Measurements from ENCODE around the gene TESK1. TPM values are rescaled to one million over a fixed set of nuclear protein-coding genes. Genes with fewer than 3 reads are reported as not detected.

TESK1 gene
- total RNA-seq, 3 donors from 2014 or later, result 26.5 to 50.4 (median 33.8) TPM

DNA sequence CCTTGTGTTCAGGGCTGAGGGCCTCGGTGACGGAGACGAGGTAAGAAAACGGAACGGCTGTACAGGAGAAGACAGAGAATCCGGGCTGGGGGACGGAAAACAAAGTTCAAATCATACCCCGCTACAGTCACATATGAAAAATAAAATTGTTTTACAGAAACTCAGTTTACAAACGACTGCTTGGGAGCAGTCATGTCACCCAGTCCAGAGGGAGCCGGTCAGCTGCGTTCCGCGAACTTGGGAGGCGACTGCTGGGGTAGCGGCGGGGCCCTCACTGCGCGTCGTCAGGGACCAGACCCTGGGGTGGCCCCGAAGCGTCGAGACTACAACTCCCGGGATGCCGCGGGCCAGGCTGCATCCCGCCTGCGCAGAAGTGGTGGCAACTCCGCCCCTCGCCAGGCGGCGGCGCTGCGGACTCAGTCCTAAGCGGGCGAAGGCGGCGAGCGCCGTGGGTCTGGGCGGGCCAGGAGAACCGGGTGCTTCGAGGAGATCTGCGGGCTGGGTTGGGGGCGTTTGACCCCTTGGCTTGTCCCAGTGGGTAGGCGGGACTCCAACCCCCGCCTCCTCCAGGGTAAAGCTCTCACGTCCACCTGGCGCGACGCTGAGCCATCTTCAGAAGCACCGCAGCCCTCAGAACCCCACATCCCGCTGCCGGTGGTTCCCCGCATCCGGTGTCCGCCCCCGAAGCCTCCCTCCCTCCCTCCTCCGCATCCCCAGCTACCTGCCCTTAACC, 41.6 kb downstream of the TESK1 start:
- intact Hi-C loops (cut with DNase I; ENCODE audit: low total_unique reads), result no loop called here
- TF ChIP-seq POLR2A (IDR thresholded peaks at IDR 0.05) (peak; percentile 63), POLR2AphosphoS5 (IDR thresholded peaks at IDR 0.05) (peak; percentile 88 to 93 (median 89))
- TF ChIP-seq, protein P1, sequence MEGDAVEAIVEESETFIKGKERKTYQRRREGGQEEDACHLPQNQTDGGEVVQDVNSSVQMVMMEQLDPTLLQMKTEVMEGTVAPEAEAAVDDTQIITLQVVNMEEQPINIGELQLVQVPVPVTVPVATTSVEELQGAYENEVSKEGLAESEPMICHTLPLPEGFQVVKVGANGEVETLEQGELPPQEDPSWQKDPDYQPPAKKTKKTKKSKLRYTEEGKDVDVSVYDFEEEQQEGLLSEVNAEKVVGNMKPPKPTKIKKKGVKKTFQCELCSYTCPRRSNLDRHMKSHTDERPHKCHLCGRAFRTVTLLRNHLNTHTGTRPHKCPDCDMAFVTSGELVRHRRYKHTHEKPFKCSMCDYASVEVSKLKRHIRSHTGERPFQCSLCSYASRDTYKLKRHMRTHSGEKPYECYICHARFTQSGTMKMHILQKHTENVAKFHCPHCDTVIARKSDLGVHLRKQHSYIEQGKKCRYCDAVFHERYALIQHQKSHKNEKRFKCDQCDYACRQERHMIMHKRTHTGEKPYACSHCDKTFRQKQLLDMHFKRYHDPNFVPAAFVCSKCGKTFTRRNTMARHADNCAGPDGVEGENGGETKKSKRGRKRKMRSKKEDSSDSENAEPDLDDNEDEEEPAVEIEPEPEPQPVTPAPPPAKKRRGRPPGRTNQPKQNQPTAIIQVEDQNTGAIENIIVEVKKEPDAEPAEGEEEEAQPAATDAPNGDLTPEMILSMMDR (IDR thresholded peaks at IDR 0.05), result peak; percentile 88 to 95 (median 95)
- Histone ChIP-seq H3K4me3 (peak overlapping the region; percentile 52 to 79 (median 63)), H3K27ac (peak overlapping the region; percentile 94 to 95), H3K36me3 (no peaks in the 10 kb centered on the region), H3K9me3 (no peaks in the 10 kb centered on the region), H3K27me3 (no peaks in the 10 kb centered on the region), H3K4me1 (no peaks in the 10 kb centered on the region)
- peak; percentile 92 to 94 for DNase-seq (ENCODE audit: low spot score in 2 of 2)

DNA sequence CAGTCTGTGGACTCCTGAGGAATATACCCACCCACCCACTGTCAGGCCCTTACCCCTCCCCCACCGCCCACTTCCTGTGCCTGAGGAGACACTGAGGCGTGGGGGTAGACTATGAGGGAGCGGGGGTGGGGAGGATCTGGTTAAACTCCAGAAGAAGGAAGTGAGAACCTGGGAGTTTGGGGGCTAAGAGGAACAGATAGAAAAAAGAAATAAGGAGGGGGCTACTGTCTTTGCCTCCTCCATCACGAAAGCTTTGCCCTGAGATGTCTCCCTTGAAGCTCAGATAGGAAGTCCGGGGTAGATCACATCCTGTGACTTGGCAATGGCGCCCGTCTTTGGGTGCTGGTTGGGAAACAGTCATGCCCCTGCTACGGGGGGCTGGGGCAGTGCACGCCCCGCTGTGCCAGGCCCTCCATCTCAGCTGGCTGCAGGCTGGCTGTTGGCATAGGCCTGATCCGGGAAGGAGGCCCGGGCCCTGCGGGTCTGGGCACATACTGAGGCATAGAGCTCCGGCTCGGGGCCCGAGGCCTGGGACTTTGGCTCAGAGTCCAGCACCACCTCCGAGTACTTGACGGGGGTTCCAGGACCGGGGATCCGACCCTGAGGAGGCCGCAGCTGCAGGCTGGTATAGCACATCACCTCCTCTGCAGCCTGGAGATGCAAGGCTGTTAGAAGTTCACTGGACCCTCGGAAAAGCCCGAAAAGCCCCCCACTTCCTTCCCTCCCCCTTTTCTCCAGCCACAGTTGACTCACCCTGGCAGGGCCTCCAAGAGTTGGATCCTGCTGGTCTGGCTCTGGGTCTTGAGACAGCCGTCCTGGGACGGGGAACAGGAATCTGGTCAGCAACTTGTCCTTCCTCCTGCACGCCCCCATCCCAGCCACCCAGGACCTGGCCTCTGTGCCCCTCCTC, 44.6 kb downstream of the TESK1 start:
- Histone ChIP-seq H3K4me3 (peak overlapping the region in 2 of 3 donors; percentile 3 to 7), H3K36me3 (no peaks in the 10 kb centered on the region), H3K9me3 (no peaks in the 10 kb centered on the region), H3K4me1 (no peaks in the 10 kb centered on the region), H3K27me3 (no peaks in the 10 kb centered on the region), H3K27ac (peak overlapping the region in 1 of 2 donors; percentile 30)
- DNase-seq (ENCODE audit: low spot score in 2 of 2), result no peak
- TF ChIP-seq POLR2A (IDR thresholded peaks at IDR 0.05), result no peak
- TF ChIP-seq, protein P1 (IDR thresholded peaks at IDR 0.05), result no peak
- no peak for TF ChIP-seq POLR2AphosphoS5 (IDR thresholded peaks at IDR 0.05)
- intact Hi-C loops (cut with DNase I; ENCODE audit: low total_unique reads), result loop anchor here (5.0 kb wide), 1 partner anchor 42 kb away; the partner anchor contains the start of gene TESK1

GRCh38 chr9:35650341-35651158, 45.5 kb downstream of the TESK1 start, which contains the start of gene SIT1:
SIT1 (minus strand) TSS chr9:35650931; CDS start chr9:35650853, 78 bp downstream.
- H3K27ac ChIP-seq, result peak within 1 kb of the TSS; percentile 7 to 66
- no peaks in the 10 kb centered on the region for H3K27me3 ChIP-seq
- peak within 1 kb of the TSS in 2 of 3 donors; percentile 3 to 7 for H3K4me3 ChIP-seq
- TF ChIP-seq POLR2A (IDR thresholded peaks at IDR 0.05), result no peak
- no peak for TF ChIP-seq POLR2AphosphoS5 (IDR thresholded peaks at IDR 0.05)
- TF ChIP-seq, protein P1 (IDR thresholded peaks at IDR 0.05), result no peak
- intact Hi-C loops (cut with DNase I; ENCODE audit: low total_unique reads), result loop anchor here (5.0 kb wide), 1 partner anchor 43 kb away; the partner anchor contains the start of gene TESK1
- no peaks in the 10 kb centered on the region for H3K36me3 ChIP-seq
- DNase-seq (ENCODE audit: low spot score in 2 of 2), result no peak
- no peaks in the 10 kb centered on the region for H3K4me1 ChIP-seq
- no peaks in the 10 kb centered on the region for H3K9me3 ChIP-seq

- no peak overlapping the region for H3K27ac ChIP-seq
- H3K9me3 ChIP-seq, result no peaks in the 10 kb centered on the region
- intact Hi-C loops (cut with DNase I; ENCODE audit: low total_unique reads), result loop anchor here (5.0 kb wide), 1 partner anchor 45 kb away; the partner anchor contains the start of gene TESK1
- no peaks in the 10 kb centered on the region for H3K36me3 ChIP-seq
- H3K4me1 ChIP-seq, result no peaks in the 10 kb centered on the region
- no peak for DNase-seq (ENCODE audit: low spot score in 2 of 2)
- H3K4me3 ChIP-seq, result no peak overlapping the region
- TF ChIP-seq POLR2AphosphoS5 (IDR thresholded peaks at IDR 0.05), result no peak
- no peak for TF ChIP-seq POLR2A (IDR thresholded peaks at IDR 0.05)
- TF ChIP-seq, protein P1 (IDR thresholded peaks at IDR 0.05), result no peak
- H3K27me3 ChIP-seq, result no peaks in the 10 kb centered on the region
Measured at GRCh38 chr9:35651956-35652828, 47.1 kb downstream of the TESK1 start.

Data from breast epithelium (tissue), 4 donors.